Measurements from ENCODE around the gene ZFR.
"Not testable (repeated sequence)": the region's sequence is repeated elsewhere in the genome, so short reads cannot be mapped to it uniquely, and the experiment has no call there.

ZFR gene

DNA sequence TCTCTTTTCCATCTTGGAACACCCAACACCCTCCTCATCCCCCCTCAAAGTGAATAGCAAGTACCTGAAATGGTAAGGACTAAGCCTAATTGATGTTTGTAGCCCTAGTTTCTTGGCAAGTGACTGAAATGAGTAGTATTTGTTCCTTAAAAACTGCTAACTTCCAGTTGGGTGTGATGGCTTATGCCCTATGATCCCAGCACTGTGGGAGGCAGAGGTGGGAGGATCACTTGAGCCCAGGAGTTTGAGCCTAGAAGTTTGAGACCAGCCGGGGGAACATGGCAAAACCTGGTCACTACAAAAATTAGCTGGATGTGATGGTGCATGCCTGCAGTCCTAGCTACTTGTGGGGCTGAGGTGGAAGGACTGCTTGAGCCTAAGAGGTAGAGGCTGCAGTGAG is 44.1 kb downstream of the ZFR start:
- Histone ChIP-seq H3K27ac (ENCODE audit: low read depth, low read length) (no peak overlapping the region), H3K4me2 (ENCODE audit: low read length) (no peak overlapping the region), H2AK5ac (ENCODE audit: low read length) (no peak overlapping the region), H3K56ac (ENCODE audit: low read length) (no peak overlapping the region), H3K9ac (ENCODE audit: low read length) (no peak overlapping the region), H2BK15ac (replicated peaks; ENCODE audit: low read depth) (no peak overlapping the region), H3K23ac (ENCODE audit: low read length) (no peak overlapping the region), H3K4ac (ENCODE audit: low read depth, low read length) (no peak overlapping the region), H3K4me3 (ENCODE audit: low read length) (no peak overlapping the region), H2BK5ac (ENCODE audit: low read length) (no peak overlapping the region), H3K79me2 (ENCODE audit: control insufficient read depth, insufficient read depth, low read length) (no peaks in the 10 kb centered on the region), H3K27me3 (ENCODE audit: insufficient read depth, low read length, poor library complexity) (no peaks in the 10 kb centered on the region), H3K18ac (ENCODE audit: low read length) (no peak overlapping the region), H4K5ac (ENCODE audit: low read length) (no peak overlapping the region), H4K8ac (ENCODE audit: low read depth, low read length) (no peak overlapping the region), H3K79me1 (ENCODE audit: low read length) (peaks cover 1% of the 10 kb centered on the region), H3K36me3 (ENCODE audit: control insufficient read depth, insufficient read depth, low read length) (peaks cover 15% of the 10 kb centered on the region), H2BK120ac (ENCODE audit: low read depth, low read length) (no peak overlapping the region), H3K4me1 (ENCODE audit: control insufficient read depth, low read depth, low read length) (no peaks in the 10 kb centered on the region)
- no CpG with 5 or more reads among the region's 1 CpG for WGBS (ENCODE audit: extremely low coverage, insufficient coverage, low lambda C conversion rate)
- DNase-seq: no peak

DNA sequence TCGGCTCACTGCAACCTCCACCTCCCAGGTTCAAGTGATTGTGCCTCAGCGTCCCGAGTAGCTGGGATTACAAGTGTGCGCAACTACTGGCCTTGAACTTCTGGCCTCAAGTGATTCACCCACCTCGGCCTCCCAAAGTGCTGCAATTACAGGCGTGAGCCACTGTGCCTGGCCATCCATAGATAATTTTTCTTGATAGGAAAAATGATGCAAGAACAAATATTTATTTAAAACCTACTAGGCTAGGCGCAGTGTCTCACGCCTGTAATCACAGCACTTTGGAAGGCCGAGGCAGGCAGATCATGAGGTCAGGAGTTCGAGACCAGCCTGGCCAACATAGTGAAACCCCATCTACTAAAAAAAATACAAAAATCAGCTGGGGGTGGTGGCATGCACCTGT is 45.8 kb downstream of the ZFR start:
- not testable (repeated sequence) for H3K4me1 ChIP-seq (ENCODE audit: control insufficient read depth, low read depth, low read length); H3K4me2 ChIP-seq (ENCODE audit: low read length); DNase-seq; H4K8ac ChIP-seq (ENCODE audit: low read depth, low read length); H3K4ac ChIP-seq (ENCODE audit: low read depth, low read length); H3K79me1 ChIP-seq (ENCODE audit: low read length); H3K79me2 ChIP-seq (ENCODE audit: control insufficient read depth, insufficient read depth, low read length); H3K27me3 ChIP-seq (ENCODE audit: insufficient read depth, low read length, poor library complexity); H3K23ac ChIP-seq (ENCODE audit: low read length); H3K18ac ChIP-seq (ENCODE audit: low read length); H4K5ac ChIP-seq (ENCODE audit: low read length); H2BK120ac ChIP-seq (ENCODE audit: low read depth, low read length); H3K9ac ChIP-seq (ENCODE audit: low read length); H2BK5ac ChIP-seq (ENCODE audit: low read length); H3K27ac ChIP-seq (ENCODE audit: low read depth, low read length); H2AK5ac ChIP-seq (ENCODE audit: low read length); H3K56ac ChIP-seq (ENCODE audit: low read length); H2BK15ac ChIP-seq (replicated peaks; ENCODE audit: low read depth); H3K4me3 ChIP-seq (ENCODE audit: low read length)
- peaks cover 13% of the 10 kb centered on the region for H3K36me3 ChIP-seq (ENCODE audit: control insufficient read depth, insufficient read depth, low read length)
- no CpG with 5 or more reads among the region's 10 CpGs for WGBS (ENCODE audit: extremely low coverage, insufficient coverage, low lambda C conversion rate)

DNA sequence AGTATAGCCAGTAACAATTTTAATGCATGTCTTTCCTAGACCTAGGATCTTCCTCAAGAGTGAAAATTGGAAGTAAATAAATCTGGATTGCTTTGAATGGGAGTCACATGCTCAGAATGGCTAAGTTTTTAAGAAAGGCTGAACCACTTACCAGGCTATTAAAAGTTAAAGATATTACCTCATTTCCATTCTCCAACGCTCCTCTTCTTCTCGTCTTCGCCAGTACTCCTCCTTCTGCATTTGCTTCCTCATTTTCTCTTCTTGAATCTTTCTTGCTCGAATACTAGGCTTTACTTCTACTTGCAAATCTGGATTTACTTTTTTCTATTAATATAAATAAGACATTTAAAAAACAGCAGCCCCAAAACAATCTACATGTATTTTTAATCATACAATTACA is 49.6 kb downstream of the ZFR start:
- no peak overlapping the region for H2BK5ac ChIP-seq (ENCODE audit: low read length)
- no peak overlapping the region for H3K27ac ChIP-seq (ENCODE audit: low read depth, low read length)
- H2AK5ac ChIP-seq (ENCODE audit: low read length): no peak overlapping the region
- no peak overlapping the region for H3K4ac ChIP-seq (ENCODE audit: low read depth, low read length)
- WGBS (ENCODE audit: extremely low coverage, insufficient coverage, low lambda C conversion rate): 100% methylated on average over 4 of the region's 4 CpGs
- no peak overlapping the region for H3K9ac ChIP-seq (ENCODE audit: low read length)
- no peaks in the 10 kb centered on the region for H3K79me2 ChIP-seq (ENCODE audit: control insufficient read depth, insufficient read depth, low read length)
- no peak overlapping the region for H3K56ac ChIP-seq (ENCODE audit: low read length)
- no peak for DNase-seq
- no peak overlapping the region for H3K4me2 ChIP-seq (ENCODE audit: low read length)
- H2BK120ac ChIP-seq (ENCODE audit: low read depth, low read length): no peak overlapping the region
- no peak overlapping the region for H3K18ac ChIP-seq (ENCODE audit: low read length)
- no peak overlapping the region for H2BK15ac ChIP-seq (replicated peaks; ENCODE audit: low read depth)
- H3K23ac ChIP-seq (ENCODE audit: low read length): no peak overlapping the region
- no peak overlapping the region for H4K5ac ChIP-seq (ENCODE audit: low read length)
- H4K8ac ChIP-seq (ENCODE audit: low read depth, low read length): no peak overlapping the region
- peaks cover 1% of the 10 kb centered on the region for H3K79me1 ChIP-seq (ENCODE audit: low read length)
- no peak overlapping the region for H3K4me3 ChIP-seq (ENCODE audit: low read length)
- no peaks in the 10 kb centered on the region for H3K27me3 ChIP-seq (ENCODE audit: insufficient read depth, low read length, poor library complexity)
- peaks cover 5% of the 10 kb centered on the region for H3K36me3 ChIP-seq (ENCODE audit: control insufficient read depth, insufficient read depth, low read length)
- no peaks in the 10 kb centered on the region for H3K4me1 ChIP-seq (ENCODE audit: control insufficient read depth, low read depth, low read length)

DNA sequence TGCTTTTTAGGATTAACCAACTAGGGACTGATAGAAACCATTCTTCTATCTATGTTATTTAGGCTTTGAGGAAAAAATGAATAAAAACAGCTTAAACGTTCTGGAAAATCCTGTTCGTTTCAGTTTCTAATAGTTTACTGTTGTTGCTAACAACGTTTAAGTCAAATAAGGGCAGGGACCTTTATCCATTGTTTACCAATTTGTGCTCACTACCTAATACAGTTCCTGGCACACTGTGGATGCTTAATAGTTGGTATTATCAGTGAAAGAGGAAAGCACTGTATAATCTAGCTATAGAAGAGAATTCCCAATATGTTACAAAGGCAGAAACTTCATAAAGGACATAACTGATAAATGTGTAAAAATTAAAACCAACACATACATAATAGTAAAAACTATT is 52.5 kb downstream of the ZFR start:
- no peak overlapping the region for H3K56ac ChIP-seq (ENCODE audit: low read length)
- H3K23ac ChIP-seq (ENCODE audit: low read length): no peak overlapping the region
- H2AK5ac ChIP-seq (ENCODE audit: low read length): no peak overlapping the region
- no peak overlapping the region for H2BK15ac ChIP-seq (replicated peaks; ENCODE audit: low read depth)
- H3K4me3 ChIP-seq (ENCODE audit: low read length): no peak overlapping the region
- no peaks in the 10 kb centered on the region for H3K27me3 ChIP-seq (ENCODE audit: insufficient read depth, low read length, poor library complexity)
- H3K4me2 ChIP-seq (ENCODE audit: low read length): no peak overlapping the region
- H3K4ac ChIP-seq (ENCODE audit: low read depth, low read length): no peak overlapping the region
- no peaks in the 10 kb centered on the region for H3K79me1 ChIP-seq (ENCODE audit: low read length)
- H3K4me1 ChIP-seq (ENCODE audit: control insufficient read depth, low read depth, low read length): no peaks in the 10 kb centered on the region
- no peak overlapping the region for H3K27ac ChIP-seq (ENCODE audit: low read depth, low read length)
- no peaks in the 10 kb centered on the region for H3K79me2 ChIP-seq (ENCODE audit: control insufficient read depth, insufficient read depth, low read length)
- no CpG with 5 or more reads among the region's 3 CpGs for WGBS (ENCODE audit: extremely low coverage, insufficient coverage, low lambda C conversion rate)
- no peak overlapping the region for H3K9ac ChIP-seq (ENCODE audit: low read length)
- H2BK120ac ChIP-seq (ENCODE audit: low read depth, low read length): no peak overlapping the region
- no peak overlapping the region for H2BK5ac ChIP-seq (ENCODE audit: low read length)
- no peak overlapping the region for H3K18ac ChIP-seq (ENCODE audit: low read length)
- peaks cover 5% of the 10 kb centered on the region for H3K36me3 ChIP-seq (ENCODE audit: control insufficient read depth, insufficient read depth, low read length)
- DNase-seq: no peak
- no peak overlapping the region for H4K5ac ChIP-seq (ENCODE audit: low read length)
- no peak overlapping the region for H4K8ac ChIP-seq (ENCODE audit: low read depth, low read length)

DNA sequence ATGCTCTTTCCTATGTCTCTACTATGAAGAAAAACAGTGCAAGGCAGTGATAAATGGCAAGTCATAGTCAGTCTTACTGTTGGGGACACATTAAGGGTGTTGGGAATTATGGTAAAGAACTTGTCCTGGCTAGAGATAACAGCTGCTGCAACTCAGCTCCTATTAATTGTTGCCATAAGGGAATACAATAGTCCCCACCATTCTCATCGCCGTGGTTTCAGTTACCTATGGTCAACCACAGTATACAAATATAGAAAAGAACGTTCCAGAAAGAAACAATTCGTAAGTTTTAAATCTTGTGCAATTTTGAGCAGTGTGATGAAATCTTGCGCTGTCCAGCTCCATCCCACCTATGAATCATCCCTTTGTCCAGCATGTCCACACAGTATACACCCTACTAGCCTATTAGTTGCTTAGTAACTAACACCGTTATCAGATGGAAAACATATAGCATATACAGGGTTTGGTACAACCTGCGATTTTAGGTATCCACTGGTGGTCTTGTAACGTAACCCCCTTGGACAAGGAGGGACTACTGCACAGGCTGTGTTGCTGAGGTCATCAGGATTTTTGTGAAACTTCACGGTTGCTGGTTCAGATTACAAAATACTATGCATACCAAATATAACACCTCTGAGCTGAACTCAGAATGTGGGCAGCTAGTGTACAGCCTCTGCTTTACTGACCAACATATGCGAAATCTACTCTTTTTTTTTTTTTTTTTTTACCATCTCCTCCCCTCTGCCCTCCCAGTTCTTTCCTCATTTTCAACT is 53.5 kb downstream of the ZFR start:
- Histone ChIP-seq H3K79me2 (ENCODE audit: control insufficient read depth, insufficient read depth, low read length) (no peaks in the 10 kb centered on the region), H3K4me2 (ENCODE audit: low read length) (no peak overlapping the region), H2BK120ac (ENCODE audit: low read depth, low read length) (no peak overlapping the region), H2BK5ac (ENCODE audit: low read length) (no peak overlapping the region), H4K8ac (ENCODE audit: low read depth, low read length) (no peak overlapping the region), H3K79me1 (ENCODE audit: low read length) (no peaks in the 10 kb centered on the region), H3K18ac (ENCODE audit: low read length) (no peak overlapping the region), H3K36me3 (ENCODE audit: control insufficient read depth, insufficient read depth, low read length) (peaks cover 5% of the 10 kb centered on the region), H3K23ac (ENCODE audit: low read length) (no peak overlapping the region), H3K27me3 (ENCODE audit: insufficient read depth, low read length, poor library complexity) (no peaks in the 10 kb centered on the region), H3K9ac (ENCODE audit: low read length) (no peak overlapping the region), H3K4me3 (ENCODE audit: low read length) (no peak overlapping the region), H3K27ac (ENCODE audit: low read depth, low read length) (no peak overlapping the region), H2AK5ac (ENCODE audit: low read length) (no peak overlapping the region), H4K5ac (ENCODE audit: low read length) (no peak overlapping the region), H3K4me1 (ENCODE audit: control insufficient read depth, low read depth, low read length) (no peaks in the 10 kb centered on the region), H3K56ac (ENCODE audit: low read length) (no peak overlapping the region), H2BK15ac (replicated peaks; ENCODE audit: low read depth) (no peak overlapping the region), H3K4ac (ENCODE audit: low read depth, low read length) (no peak overlapping the region)
- WGBS (ENCODE audit: extremely low coverage, insufficient coverage, low lambda C conversion rate): no CpG with 5 or more reads among the region's 10 CpGs
- no peak for DNase-seq

Data from mesendoderm (in vitro differentiated cells).